GM19468 (cell line): ENCODE data around the gene ZGPAT.

Experiments
- ATAC-seq: cut with Tn5 transposase; IDR thresholded peaks from one replicate; pipeline ENCODE4 v1.9.1; 2021; ENCODE audit warnings: mild to moderate bottlenecking, moderate library complexity, moderate number of reproducible peaks; ENCODE audit not compliant: unreplicated experiment; ENCODE audit errors: extremely low read depth

Gene ZGPAT

DNA sequence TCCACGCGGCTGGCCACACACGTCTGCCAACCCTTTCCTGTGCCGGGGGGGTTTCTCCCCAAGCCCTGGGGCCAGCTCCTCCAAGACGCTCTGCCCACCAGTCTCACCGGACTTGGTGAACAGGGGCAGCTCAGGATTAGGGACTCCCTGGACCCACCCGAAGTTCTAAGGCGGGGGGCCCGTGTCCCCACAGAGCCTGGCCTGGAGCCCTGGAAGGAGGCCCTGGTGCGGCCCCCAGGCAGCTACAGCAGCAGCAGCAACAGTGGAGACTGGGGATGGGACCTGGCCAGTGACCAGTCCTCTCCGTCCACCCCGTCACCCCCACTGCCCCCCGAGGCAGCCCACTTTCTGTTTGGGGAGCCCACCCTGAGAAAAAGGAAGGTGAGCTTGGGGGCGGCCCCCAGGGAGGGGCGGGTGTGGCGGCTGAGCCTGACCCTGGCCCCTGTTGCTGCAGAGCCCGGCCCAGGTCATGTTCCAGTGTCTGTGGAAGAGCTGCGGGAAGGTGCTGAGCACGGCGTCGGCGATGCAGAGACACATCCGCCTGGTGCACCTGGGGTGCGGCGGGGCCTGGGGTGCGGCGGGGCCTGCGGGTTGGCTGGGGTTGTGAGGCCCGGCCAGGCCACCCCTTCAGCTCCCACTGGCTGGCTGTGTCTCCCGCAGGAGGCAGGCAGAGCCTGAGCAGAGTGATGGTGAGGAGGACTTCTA is 34.0 kb downstream of the ZGPAT start:
- ATAC-seq: no peak

DNA sequence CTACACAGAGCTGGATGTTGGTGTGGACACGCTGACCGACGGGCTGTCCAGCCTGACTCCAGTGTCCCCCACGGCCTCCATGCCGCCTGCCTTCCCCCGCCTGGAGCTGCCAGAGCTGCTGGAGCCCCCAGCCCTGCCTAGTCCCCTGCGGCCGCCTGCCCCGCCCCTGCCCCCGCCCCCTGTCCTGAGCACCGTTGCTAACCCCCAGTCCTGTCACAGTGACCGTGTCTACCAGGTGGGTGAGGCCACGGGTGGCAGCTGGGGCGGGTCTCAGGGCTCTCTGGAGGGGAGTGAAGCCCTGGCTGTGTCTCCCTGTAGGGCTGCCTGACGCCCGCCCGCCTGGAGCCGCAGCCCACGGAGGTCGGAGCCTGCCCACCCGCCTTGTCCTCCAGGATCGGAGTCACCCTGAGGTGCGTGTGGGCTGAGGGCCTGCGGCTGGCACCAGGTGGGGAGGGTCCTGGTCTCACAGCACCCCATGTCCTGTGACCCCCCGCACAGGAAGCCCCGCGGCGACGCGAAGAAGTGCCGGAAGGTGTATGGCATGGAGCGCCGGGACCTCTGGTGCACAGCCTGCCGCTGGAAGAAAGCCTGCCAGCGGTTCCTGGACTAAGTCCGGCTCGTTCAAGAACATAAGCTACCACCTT is 34.7 kb downstream of the ZGPAT start:
- no peak for ATAC-seq

DNA sequence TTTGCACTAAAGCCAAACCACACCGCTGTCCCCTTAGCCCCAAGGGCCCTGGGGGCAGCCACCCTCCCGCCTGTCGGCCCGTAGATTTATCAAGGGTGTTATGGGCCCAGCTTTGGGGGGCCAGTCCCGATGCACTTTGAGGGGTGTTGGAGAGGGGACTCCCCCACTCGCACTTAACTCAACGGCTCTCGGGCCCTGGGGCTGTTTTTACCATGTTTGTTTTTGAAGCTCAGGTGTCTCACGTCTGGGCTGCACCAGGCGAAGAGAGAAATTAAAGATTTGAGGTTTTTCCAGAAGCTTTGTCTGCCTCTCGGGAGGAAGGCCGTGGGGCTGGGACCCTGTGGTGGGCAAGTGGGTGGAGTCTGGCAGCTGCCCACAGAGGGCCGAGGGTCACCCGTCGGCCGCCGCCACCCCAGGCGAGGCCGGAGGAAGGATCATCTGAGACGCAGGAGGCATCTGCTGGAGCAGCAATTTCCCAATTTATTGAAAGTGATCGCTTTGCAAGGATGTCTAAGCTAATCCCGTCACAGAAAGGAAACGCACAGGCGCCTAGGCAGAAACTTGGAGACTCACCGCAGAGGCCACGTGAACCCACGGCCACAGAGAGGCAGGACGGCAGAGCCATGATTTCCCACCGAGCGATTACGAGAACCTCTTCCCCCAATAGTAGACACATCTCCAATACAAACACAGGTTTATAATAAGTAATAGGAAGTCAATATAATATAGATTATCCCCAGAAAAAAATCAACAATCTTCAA is 35.6 kb downstream of the ZGPAT start:
- no peak for ATAC-seq

DNA sequence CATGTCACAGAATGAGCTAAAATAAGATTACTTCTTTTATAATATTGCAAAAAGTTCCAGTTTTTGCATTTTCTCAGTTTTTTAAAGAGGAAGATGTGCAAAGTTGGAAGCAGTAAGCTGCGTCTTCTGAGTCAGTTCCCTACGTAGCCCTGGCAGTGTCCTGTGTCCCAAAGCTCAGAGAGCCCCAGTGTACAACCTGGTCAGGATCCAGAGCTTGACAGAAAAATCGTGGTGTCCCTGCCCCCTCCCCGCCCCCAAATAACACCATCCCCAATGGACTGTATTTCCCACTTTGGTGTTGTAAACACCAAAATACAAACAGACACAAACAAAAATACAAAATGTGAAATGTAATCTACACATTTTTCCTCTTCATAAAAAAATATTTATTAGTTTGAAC is 36.3 kb downstream of the ZGPAT start:
- ATAC-seq: no peak

DNA sequence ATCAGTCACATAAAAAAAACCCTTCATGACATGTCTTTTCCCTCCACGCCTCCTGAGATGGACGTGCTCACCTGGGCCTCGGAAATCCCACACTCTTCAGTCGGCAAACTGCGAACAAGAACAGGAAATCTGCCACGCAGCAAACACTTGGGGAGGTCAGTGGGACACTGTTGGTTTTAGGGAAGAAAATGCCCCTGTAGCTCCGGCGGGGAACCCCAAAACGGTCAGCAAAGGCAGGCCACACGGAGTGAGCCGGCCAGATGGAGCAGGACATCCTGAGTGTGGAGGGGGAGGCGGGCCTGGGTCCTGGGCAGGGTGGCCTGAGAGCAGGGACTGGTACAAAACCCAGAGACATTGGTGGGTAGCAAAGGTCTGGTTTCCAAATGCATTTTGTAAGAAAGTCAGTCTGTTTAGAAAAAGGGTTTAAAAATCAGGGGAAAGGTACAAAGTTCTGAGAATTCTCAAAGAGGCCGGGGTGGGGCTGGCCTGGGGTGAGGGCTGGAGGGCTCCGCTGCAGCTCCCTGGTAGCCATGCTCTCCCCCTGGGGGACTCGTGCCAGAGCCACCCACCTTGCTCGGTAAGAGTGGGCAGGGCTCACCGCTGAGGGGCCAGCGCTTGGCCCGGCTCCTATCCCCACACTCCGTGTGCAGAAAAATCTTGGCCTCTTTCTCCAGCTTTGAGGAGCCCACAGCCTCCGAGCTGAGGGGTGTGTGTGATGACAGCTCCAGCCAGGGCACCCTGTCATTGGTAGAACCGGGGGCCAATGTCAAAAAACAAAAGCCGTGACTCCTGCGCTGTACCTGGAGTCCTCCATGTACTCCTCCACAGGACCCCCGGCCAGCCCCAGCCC is 37.0 kb downstream of the ZGPAT start:
- ATAC-seq: no peak

DNA sequence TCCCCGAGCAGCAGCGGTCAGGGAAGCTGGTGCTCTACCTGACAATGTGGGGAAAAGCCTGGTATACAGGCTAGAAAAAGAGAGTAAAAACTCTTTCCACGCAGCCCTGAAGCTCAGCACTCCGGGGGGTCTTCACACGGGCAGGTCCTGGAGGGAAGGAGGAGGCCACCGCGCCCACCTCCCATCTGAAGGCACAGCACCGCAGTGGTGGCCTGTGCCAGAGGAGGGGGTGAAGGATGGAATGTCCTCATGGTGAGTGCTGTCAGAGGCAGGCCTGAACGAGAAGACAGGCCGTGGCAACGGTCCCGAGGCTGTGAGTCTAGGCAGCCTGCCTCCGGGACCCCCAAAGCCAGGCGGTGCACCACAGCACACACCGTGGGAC is 37.6 kb downstream of the ZGPAT start:
- no peak for ATAC-seq

DNA sequence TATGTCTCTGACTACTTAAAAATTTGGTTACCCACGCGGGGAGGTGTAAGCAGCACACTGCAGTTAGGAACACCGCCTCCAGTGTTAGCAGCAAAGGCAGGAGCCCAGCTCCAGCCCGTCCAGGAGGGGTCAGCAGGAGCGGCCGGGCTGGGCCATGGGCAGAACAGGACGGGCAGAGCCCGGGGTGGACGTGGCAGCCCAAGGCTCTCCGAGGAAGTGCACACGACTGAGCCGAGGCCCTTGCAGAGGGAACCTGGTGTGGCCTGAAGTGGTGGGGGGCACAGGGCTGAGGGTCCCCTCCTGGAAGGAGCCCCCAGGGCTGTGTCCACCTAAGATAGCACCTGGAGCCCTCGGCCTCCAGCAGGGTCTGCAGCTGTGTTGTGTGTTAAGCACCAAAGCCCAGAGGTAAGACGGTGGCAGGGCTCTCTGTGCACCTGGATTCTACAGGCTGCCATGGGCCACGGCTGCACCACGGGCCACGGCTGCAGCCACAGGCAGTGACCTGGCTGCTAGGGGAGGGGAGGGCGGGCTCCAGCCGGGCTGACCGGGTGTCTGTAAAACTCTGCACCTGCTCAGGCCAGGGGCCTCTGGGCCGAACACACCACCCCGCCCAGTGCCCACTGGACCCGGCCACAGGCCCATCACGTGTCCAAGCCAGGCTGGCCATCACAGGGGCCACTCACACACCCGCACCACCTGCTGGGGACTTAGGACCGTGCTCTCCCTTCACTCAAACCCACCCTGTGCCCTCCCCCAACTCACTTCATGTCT is 38.3 kb downstream of the ZGPAT start:
- no peak for ATAC-seq

DNA sequence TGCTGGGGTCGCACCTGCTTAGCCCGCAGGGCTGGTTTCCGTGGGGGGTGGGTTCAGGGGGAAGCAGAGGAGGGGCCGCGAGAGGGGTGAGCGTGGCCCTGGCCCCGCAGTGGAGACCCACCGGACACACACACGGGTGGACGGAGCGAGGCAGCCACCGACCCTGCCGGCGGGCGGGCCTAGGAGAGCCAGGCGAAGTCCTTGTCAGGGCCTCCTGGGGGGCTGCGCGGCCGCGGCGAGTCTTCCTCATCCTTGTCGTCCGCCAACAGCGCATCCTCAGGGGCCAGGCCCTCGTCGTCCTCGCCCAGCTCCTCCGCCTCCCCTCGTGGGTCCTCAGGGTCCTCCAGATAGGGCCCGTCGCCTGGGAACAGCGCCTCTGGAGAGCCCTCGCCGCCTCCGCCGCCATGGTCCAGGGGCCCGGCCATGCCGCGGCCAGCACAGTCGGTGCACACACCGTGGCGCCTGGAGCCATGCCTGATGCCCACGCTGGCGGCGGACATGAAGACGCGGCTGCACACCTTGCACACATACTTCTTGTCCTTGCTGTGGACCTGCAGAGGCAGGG is 39.0 kb downstream of the ZGPAT start:
- ATAC-seq: no peak

DNA sequence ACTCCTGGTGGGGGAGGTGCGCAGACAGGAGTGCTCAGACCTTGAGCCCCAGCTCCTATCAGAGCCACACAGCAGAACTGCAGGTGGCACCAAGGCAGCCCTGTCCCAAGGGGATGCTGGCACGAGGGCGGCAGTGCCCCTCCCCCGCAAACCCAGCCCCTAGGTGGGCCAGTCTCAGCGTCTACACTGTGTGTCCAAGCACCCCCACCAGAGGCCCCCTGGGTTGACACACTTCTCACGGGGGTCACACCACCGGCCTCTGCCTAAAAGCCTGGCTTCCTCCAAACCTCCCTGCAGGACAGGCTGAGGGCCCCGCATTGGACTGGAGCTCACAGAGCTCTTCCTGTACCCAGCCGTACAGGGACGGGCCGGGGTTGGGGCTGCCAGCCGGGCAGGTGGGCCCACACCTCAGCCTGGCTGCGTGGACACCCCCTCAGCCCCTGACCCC is 39.8 kb downstream of the ZGPAT start:
- ATAC-seq: no peak

DNA sequence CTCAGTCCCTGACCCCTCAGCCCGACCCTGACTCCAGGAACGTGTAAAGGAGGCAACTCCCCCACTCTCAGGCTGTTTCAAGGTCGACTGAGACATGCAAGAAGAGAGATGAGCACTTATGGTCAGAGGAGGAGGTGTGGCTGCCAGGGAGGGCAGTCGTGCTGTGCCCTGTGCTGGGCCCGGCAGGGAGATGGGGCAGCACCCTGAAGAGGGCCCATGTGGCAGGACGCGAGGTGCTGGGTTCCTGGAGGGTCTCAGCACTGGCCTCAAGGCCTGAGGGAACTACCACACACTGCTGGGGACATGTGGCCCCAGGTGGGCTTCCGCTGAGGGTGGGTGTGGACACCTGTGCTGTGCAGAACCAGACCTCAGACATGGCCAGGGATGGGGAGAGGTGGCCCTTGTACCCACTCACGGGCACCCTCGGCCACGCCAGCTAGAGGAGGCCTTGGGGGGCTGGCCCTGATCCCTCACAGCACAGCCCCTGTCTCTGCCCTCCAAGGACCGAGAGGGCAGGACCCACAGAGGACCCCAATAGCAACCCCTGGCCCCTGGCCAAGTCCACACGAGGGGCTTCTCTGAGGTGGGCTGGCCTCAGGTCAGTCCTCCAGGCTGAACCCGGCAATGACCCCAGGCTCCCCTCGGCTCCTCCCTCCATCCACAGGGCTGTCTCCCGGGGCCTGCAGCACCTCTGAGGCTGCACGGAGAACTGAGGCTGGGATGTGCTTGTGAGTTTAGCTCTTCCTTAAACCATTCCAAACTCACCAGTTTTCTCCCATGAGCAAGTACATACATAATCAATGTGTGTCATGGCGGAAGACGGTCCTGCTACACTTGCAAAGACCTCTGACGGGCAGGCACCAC is 40.5 kb downstream of the ZGPAT start:
- ATAC-seq: no peak

DNA sequence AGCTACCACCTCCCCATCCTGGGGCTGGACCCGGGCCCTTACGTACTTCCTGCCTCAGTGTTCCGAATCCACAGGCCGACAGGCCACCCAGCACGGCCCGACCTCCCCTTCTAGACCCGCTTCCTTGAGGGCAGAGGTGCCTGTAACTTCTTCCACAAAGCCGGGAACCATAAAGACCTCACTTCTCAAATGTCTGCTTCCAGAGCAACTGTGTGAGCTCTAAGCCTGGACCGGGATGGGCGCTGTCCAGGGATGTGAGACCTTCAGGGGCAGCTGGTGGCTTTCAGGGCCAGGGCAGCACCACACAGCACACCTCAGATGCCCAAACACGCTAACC is 41.1 kb downstream of the ZGPAT start:
- ATAC-seq: no peak

DNA sequence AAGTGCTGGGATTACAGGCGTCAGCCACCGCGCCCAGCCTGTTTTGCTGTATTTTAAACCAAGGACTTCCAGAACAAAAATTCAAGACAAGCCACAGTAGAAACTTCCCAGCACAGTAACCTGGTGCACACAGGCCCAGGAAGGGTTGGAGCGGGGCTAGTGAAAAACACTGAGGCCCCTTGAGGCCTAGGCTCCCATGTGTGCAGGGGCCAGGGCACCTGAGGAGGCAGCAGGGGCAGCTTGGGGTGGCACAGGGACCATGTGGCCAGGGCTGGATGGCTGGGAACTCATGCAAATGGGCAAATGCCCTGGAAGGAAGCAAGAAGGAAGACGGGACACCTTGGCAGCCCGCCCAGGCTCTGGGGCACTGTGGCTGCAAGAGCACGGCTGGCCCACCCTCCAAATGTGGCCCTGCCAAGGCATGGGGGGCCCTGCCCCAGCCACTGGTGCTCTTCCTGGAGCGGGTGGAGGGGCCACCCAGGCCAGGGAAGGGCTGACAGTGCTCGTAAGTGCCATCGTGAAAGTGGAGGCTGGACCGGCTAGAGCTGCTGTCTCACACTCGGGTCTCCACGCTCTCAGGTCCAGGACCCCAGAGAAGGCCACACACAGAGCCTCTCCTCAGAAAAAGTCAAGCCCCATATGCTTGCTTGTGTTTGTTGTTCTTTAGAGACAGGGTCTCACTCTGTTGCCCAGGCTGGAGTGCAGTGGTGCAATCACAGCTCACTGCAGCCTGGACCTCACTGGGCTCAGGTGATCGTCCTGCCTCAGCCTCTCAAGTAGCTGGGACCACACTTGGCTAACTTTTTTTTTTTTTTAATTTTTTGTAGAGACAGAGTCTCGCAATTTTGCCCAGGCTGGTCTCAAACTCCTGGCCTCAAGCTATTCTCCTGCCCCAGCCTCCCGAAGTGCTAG is 42.0 kb downstream of the ZGPAT start:
- ATAC-seq: no peak

DNA sequence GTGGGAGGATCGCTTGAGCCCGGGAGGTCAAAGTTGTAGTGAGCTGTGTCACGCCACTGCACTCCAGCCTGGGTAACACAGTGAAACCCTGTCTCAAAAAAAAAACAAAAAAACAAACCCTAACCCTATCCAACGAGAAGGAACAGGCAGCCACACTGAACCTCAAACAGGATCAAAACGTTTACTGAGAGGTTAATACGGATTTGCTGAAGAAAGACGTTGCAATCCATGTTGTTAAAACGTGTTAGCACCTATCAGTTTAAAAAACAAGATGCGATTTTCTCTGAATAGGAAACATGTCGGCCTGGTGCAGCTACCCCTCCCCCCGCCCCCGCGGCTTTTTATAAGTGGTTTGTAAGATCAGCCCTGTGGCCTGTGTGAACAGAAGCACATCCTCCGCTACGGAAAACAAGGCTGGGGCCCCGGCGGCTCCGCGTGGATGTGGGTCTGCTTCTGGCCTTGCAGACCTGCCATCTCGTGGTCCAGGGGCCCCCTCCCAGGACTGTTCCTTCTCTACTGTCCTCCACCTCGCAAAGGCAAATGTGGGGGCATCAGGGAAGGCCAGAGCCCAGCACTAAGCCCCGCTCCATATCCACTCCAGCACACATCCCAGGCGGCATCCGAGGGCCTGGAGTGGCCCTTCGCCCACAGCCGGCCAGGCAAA is 43.1 kb downstream of the ZGPAT start:
- ATAC-seq: no peak

DNA sequence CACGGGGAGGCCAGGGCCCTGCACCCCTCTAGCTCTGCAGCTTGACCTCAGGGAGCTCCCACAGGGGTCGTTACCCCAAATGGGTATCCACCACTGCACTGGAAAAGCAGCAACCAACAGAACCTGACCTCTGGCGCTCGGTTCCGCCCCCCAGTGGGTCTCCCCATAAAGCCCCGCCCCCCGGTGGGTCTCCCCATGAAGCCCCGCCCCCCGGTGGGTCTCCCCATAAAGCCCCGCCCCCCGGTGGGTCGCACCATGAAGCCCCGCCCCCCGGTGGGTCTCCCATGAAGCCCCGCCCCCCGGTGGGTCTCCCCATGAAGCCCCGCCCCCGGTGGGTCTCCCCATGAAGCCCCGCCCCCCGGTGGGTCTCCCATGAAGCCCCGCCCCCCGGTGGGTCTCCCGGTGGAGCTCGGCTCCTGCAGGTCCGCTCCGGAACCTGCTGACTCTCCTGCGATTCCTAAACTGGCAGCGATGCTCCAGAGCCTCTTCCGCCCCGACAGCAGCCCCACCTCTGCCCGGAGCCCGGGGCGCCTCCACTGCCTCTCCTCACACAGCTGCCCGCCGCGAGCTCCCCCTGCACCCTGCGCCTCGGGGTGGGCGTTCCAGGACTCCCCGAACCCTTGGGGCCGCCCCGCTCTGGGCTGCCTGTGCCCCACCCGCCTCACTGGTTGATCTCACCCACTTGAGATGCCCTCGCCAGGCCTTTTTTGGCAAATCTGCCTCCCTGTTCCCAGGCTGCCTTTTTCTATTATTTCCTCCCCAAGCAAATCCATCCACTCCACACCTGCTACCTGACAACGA is 43.8 kb downstream of the ZGPAT start:
- ATAC-seq: no peak

DNA sequence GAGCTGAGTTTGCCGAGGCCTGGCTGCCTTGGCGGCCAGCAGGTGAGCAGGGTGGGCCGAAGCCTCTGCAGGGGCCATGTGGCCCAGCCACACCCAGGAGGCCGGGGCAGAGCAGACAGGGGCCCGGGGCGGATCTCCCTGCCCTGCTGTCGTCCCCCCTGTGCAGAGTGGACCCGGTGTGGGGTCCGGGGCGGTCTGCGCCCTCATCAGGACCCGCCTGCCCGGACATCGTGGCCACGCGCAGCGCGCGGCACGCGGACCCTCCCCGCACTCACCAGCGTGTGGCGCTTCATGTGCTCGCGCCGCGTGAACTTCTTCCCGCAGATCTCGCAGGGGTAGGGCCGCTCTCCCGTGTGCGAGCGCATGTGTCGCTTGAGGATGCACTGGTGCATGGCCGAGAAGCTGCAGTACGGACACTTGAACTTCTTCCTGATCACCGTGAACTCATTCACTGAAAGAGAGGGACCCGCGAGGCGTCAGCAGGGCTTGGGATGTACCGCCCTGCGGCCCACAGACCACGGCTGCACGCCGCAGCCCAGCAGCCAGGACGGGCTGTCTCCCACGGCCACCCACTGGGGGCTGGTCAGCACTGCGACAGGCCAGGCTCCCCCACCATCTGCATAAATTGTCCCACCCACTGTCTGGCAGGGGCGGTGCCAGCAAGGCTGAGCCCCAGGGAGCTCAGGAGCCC is 44.7 kb downstream of the ZGPAT start:
- no peak for ATAC-seq

DNA sequence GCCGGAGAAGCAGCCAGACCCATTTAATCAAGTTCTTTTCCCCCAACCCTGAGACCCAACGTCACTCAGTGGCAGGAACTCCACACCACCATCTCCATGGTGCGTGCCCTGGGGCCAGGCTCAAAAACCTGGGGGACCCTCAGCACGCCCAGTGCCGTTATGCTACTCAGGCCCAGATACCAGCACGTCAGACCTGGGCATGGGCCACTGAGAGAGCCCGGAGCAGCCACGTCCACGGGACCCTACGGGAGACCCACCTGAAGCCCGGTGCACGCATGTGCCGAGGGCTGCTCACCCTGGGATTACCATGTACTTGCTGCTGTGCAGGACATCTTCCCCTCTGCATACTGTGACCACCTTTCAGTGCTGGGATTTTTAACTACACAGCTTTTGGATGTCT is 45.5 kb downstream of the ZGPAT start:
- no peak for ATAC-seq
